OCI-LY7 (cell line): Measurements from ENCODE around the gene RPE65.

Experiments used
- EZH2phosphoT487 ChIP-seq: fragments of 200-600 bp; sonication (generic); IDR thresholded peaks from 2 replicates; pipeline ENCODE4 v1.6.1; 2018; ENCODE audit warnings: low read depth, borderline replicate concordance, mild to moderate bottlenecking, mixed run types, antibody characterized with exemption, low read length, moderate library complexity, mixed read lengths
- TF ChIP-seq, protein P1 (sequence below): fragments of 200-600 bp; sonication (generic); conservative IDR thresholded peaks from 2 replicates; pipeline ENCODE4 v1.5.1; 2014; ENCODE audit warnings: mild to moderate bottlenecking, antibody characterized with exemption, low read length, moderate library complexity, mixed read lengths

GRCh38 chr1:68384321-68384813, 65.4 kb downstream of the RPE65 start:
- TF ChIP-seq, protein P1, sequence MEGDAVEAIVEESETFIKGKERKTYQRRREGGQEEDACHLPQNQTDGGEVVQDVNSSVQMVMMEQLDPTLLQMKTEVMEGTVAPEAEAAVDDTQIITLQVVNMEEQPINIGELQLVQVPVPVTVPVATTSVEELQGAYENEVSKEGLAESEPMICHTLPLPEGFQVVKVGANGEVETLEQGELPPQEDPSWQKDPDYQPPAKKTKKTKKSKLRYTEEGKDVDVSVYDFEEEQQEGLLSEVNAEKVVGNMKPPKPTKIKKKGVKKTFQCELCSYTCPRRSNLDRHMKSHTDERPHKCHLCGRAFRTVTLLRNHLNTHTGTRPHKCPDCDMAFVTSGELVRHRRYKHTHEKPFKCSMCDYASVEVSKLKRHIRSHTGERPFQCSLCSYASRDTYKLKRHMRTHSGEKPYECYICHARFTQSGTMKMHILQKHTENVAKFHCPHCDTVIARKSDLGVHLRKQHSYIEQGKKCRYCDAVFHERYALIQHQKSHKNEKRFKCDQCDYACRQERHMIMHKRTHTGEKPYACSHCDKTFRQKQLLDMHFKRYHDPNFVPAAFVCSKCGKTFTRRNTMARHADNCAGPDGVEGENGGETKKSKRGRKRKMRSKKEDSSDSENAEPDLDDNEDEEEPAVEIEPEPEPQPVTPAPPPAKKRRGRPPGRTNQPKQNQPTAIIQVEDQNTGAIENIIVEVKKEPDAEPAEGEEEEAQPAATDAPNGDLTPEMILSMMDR: no peak
- no peak for TF ChIP-seq EZH2phosphoT487
